HG03039 (cell line): ENCODE data around the gene SH3BP4.

Experiments used
- ATAC-seq: cut with Tn5 transposase; IDR thresholded peaks from one replicate; pipeline ENCODE4 v1.9.1; 2021; ENCODE audit warnings: mild to moderate bottlenecking, moderate library complexity; ENCODE audit not compliant: unreplicated experiment

SH3BP4 gene

DNA sequence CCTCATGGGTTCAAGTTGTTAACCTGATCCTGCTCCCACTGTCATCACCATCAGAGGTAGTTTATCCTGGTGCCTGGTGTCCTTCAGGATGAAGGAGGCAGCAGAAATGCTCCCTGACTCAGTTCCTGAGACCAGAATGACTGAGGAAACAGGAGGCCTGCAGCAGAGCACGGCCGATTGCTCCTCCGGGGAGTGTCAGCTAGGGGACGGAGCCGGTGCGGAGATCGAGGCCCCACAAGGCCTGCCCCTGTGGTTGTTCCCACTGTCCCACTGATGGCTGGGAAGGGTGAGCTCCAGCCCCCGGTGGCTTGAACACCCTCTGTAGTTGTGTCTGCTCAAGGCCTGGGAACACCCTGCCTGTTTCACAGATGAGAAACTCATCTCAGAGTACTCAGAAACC is 45.6 kb downstream of the SH3BP4 start:
- no peak for ATAC-seq

DNA sequence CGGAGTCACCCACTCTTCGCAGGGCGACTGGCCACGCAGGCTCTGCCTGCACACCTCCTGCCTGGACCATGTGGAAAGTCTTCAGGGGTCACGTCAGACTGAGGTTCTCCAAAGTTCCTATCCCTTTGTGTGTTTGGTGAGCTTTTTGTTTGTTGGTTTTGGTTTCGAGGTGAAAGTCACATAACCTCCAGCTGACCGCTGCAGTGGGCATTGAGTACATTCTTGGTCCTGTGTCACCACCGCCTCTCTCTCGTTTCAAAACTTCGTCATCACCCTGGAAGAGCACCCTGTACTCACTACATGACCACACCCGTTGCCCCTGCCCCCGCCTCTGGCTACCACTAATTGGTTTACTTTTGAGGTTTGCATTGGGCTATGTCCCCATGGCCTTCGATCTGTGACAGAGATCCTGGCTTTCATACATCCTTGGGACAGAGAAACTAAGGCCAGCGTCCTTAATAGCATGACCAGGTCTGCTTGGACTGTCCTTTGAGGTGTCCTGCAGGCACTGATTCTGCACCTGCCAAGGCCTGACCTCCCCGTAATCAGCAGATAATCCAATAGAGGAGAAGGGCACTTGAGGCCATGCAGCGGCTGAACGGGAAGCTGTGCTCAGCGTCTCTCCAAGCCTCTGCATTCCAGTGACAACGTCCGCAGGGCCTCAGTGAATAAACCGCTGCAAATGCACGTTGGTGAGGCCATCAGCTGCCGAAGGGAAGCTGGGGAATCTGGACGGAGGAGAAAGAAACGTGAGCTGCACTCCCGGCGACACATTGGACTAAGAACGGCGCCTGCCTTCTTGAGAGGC is 46.8 kb downstream of the SH3BP4 start:
- ATAC-seq, result no peak

DNA sequence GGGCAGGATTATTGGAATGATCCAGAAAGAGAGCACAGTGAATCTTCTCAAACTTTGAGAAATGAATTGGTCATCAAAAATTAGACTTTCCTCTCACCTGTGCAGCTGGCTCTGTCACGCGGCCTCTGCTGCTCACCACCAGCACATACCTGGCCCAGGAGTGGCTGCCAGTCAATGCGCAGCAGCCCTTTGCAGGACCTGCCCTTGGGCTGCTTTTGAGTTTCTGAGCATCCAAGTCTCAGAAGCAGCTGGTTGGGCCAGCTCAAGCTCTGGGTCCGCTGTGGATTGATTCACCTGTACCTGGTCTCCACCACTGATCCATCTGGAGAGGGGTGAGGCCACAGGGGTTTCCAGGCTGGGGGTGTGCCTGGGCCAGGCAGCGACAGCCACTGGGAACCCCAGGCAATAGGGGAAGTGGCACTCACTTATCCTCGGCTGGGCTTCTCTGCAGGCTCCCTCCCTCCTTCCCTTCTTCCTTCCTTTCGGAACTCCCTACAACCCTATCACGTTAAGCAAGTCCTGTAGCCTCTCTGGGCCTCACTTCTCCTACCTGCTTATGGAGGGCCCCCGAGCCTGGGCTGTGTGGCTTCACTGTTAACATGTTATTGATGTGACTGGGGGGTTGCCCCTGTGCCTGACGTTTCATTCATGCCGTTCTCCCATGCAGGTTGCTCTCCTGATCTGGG is 48.1 kb downstream of the SH3BP4 start:
- no peak for ATAC-seq

DNA sequence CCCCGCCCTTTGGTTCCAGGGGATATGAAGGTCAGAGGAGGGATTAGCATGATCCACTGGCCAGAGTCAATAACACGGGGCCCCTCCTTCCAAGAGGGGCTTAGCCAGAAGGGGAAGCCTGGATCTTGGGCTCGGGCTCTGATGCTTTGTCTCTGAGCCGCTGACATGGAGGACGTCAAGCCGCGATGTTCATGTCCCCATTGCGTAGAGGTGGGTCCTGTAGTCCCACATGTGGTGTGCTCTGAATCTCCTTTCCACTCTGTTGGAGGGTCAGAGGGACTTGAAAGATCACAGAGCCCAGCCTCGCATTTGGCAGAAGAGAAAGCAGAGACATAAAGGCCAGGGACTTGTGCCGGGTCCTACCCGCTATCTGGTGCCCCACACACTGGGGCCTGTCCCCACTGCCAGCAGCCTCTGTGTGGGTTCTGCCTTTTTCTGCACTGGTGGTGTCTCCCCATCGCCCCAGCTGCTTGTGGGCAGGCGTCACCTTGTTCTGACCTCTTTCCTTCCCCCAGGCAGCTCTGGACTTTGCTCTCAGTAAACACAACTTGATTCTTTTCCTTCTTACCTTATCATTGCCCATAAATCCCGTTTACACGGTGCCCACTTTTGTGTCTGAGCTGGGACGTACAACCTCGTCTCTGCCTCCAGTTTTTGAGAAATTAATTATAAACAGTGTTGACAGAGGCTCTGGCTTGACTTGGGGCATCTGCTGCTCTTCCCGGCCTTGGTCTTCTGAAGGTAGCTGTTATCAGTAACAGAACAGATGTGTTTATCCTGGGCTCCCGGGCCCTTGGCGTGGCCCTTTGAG is 48.8 kb downstream of the SH3BP4 start:
- ATAC-seq, result no peak

DNA sequence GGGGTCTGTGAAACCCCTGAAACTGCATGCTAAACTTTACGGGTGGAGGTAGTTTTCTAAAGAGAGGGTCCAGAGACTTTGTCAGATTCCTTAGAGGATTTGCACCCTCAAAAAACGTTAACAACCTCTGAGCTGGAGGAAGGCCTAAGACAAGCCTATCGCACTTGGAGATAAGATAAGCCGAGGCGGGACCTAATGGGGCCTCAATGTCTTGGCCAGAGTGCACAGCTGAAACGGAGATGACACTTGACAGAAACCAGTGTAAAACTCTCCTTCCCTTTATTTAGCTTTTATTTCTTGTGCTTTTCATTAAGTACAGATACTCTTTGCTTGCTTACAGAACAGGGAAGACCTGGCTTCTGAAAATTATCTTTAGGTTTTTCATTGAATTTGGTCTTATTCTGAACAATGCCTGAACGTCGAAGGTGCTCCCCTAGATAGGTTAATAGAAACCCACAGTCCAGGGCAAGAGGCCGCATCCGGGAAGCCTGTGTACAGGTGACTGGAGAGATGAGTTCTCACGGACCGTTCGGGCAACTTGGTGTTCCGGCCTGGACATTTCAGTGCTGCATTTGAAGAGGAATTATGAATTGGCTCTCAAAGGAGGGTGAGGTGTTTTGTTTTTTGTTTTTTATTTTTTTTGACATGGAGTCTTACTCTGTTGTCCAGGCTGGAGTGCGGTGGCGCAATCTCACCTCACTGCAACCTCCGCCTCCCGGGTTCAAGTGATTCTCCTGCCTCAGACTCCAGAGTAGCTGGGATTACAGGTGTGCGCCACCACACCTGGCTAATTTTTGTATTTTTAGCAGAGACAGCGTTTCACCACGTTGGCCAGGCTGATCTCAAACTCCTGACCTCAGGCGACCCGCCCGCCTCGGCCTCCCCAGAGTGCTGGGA is 49.7 kb downstream of the SH3BP4 start:
- ATAC-seq, result no peak

DNA sequence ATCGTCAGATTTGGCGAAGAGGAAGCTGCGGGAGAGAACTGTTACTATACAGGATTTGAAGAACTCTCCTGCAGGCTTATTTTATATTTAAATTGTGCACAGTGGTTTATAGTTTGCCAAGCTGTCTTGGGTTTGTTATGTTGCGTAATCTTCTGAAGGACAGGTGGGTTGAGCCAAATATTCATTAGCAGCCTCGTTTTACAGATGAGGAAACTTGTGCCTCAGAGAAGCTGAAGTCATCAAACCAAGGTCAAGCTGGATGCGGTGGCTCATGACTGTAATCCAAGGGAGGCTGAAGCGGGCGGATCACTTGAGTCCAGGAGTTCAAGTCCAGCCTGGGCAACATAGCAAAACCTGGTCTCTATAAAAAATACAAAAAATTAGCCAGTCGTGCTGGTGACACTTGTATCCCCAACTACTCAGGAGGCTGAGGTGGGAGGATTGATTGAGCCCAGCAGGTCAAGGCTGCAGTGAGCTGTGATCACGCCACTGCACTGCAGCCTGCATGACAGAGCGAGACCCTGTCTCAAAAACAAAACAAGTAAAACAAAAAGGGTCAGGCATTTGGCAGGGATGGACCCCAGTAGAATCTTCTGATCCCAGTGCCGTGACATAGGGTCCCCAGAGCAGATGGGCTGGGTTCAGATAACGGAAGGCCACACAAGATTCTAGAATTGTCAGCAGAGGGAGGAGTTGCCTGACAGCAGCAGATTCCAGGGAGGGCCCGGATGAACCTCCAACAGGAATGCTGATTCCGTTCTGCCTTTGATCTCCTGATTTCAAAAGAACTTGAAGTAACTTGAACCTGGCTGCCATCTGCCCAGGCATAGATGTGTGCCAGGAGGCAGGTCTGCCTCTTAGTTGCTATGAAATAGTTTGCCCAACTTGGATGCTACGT is 50.6 kb downstream of the SH3BP4 start:
- no peak for ATAC-seq

DNA sequence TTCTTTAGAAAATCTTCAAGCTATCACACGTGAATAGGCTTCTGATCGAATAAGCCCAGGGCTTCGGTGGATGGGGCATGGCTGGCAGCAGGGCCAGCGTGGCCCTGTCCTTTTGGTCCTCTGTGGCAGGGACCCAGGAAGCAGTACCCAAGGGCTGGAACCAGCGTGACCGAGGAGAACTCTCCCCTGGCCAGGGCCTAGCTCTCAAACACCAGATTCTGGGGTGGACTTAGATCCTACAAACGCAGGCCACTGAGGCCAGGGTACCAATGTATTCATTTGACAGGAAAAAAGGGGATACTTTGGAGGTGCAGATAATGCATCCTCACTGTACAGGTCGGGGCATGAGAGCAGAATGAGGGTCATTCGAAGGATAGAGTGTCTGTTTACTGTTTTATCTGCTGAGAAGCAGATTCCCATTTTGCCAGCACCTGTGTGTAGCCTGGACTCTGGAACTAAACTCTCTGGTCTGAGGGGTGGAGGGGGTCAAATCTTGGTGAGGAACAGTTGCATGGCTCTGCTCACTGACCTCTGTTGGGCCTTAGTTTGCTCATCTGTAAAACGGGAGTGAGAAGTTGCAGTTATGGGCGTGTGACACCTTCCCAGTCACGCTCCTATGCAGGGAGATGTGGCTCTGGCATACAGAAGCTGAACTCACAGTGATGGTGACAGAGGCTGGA is 51.4 kb downstream of the SH3BP4 start:
- ATAC-seq, result no peak

DNA sequence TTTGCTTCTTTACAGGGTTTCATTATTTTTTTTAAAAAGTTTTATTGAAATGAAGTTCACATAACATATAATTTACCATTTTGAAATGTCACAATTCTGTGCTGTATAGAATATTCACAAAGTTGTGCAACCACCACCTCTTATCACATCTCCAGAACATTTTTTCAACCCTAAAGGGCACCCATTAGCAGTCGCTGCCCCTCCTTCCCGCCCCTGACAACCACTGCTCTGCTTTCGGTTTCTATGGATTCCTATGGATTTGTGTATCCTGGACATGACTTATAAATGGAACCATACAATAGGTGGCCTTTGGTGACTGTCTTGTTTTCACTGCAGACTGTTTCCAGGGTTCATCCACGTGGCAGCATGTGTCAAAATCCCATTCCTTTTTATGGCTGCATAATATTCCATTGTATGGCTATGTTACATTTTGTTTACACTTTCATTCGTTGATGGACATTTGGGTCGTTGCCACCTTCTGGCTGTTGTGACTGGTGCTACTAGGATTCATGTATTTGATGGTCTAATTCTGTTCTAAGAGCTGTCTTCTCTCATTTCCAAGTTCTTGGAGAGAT is 52.6 kb downstream of the SH3BP4 start:
- ATAC-seq, result no peak

DNA sequence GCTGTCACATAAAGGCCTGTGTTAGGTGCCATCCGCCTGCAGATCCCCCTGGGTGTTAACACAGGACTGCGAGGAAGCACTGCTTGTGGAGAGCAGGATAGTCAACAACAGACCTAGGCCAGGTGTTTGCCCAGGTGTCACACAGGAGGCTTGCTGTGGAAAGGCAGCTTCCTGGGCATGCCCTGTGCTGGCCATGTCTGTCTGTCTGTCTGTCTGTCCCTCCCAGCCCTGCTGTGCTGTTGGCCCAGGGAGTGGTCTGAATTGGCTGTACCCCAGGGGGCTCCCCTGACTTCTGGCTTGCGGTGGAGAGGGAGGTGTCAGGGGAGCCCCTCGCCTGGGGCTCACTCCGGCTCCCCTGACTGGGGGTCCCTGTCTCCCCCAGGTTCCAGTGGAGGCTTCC is 53.2 kb downstream of the SH3BP4 start:
- no peak for ATAC-seq

DNA sequence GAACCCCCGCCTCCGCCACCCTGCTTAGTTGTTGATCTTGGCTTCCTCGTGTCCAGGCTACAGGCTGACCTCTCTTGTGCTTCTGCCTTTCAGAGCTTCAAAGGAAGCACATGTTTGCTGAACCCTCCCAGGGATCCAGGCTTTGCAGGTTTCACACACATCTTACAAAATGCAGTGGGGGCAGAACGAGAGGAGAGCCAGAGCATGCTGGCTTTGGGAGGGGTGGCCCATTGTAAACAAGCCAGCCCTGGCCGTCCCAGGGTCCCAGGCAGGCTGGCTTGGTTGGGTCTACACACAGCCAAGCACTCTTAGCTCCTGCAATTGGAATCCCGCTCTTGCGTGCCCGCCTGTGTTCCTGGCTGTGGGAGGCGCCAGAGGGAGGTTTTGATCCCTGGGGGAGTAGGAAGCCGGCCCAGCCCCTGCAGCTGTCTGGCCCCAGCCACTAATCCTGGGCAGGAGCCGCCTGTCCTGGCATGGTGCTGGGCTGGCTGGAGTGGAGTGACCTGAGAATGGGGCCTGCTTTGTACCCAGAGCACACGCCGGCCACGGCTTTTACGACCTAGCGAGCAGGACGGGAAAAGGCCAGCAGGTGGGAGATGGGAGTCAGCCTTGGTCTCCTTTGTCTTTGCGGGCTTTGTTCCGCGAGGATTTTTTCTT is 53.9 kb downstream of the SH3BP4 start:
- ATAC-seq, result no peak

DNA sequence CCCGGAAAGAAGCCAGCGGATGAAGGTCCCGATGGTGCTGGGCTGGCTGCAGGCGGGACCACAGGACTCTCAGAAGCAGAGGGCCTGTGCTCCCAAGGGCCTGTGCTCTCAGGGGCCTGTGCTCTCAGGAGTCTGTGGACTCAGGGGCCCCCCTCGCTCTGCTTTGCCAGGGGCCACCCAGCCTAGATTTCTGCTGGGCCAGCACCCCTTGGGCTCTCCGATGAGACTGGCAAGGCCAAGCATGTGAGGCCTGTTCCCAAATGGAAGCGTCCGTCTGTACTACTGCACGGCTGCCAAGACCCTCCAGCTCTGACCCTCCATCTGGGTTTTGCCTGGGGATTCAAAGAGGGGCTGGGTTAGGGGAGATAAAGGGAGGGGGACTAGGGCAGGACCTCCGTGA is 54.6 kb downstream of the SH3BP4 start:
- no peak for ATAC-seq

DNA sequence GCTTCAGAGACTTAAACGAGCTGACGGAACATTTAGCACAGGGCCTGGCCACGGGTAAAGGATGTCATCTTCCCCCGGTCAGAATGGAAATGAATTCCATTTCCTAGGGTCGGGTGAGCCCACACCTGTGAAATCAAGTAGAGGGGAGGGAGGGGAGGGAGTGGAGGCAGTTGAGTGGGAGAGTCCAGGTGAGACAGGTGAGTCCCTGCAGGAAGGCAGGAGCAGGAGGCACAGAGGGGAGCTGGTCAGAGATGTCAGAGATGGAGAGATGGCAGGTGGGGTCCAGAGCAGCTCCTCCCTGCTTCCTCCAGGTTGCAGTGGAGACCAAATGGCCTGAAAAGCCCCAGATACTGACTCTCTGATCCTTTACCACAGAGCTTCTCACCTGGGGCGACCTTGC is 55.2 kb downstream of the SH3BP4 start:
- ATAC-seq, result no peak

DNA sequence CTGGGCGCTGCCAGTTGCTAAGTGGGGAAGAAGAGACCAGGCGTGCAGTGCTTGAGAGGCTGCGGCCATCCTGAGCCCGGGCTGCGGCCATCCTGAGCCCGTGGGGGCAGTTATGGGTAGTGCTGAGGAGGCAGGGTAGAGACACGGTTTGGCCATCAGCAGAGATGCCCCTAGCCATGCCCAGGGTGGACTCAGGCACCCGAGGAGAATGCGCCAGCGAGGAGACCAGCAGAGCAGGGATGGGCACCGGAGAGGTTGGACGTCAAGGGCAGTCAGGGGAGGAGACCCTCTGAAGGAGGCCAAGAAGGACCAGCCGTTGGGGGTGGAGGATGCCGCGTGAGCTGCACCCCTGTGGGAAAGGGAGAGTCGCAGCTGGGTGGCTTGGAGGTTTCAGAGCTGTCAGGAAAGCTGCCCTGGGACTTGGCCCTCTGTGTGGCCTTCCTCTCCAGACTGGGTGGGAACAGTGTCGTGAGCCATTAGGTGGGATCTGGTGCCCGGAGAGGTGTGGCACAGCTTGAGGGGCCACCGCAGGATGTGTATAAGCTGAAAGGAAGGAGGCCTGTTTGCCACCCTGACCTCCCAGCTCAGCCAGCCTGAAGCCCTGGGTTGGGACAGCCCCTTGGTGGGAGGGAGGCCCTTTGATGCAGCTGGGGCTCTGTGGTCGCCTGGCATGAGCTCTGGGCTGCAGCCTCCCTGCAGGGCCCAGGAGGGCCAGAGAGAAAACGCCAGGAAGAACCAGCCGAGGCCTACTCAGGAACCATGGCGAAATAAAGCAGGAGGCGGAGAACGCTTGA is 56.0 kb downstream of the SH3BP4 start:
- ATAC-seq, result no peak

DNA sequence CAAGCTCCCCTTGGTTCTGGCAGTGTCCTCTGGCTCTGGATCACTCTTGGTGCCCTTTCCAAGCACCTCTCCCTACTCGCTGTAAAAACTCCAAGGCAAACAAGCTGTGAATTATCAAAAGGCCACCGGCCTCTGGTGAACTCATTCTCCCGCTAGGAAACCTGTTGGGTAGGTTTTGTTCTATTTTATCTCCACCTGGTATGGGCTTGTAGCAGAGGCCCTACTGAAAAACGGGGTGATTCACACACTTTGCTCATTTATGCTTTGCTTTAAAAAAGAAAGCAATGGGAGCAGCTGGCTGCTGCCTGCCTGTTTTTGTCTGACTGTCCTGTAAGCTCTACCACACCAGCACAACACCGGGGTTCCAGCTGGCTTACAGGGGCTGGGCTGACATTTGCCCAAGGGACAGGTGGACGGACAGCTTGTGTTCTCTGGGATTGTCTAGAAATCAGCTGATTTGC is 56.8 kb downstream of the SH3BP4 start:
- no peak for ATAC-seq

DNA sequence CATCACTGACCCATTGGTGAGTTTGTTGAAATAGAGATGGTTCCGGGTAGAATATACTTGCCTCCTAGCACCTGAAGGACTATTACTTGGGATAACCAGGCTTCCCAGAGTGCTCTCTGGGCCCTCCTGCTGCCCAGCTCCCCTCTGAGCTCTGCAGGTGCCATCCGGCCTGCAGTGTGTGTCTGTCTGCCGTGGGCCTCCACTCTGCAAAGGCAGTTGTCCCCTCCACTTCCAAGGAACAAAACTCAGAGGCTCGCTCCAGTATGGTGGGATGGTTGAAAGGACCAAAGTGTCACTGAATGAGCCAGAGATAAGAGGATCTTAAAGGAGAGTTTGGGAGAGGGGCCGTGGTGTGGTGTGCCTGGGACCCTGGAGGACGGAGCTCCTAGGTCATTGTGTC is 57.3 kb downstream of the SH3BP4 start:
- no peak for ATAC-seq

DNA sequence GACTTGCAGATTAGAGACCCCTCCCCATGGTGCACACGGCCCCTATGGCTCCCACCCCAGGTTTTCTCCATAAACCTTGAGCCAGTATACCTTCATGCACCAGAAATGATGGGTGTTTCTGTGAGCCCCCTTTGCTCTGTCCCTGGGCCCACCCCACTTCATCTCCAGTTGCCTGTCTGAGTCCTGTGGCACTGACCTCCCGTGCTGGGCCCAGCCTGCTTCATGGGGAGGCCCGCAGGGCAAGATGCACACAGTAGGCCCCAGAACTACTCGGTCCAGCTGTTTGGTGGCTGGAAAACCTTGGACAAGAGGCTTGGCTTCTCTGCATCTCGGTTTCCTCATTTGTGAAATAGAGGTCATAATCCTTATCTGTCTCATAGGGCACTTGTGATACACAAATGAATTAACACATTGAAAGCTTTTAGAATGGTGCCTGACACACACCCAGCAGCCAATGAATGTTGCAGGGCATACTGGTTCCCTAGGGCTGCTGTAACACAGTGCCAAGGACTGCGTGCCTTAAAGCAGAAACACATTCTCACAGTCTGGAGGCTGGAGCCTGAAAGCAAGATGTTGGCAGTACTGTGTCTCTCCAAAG is 58.4 kb downstream of the SH3BP4 start:
- ATAC-seq, result no peak

DNA sequence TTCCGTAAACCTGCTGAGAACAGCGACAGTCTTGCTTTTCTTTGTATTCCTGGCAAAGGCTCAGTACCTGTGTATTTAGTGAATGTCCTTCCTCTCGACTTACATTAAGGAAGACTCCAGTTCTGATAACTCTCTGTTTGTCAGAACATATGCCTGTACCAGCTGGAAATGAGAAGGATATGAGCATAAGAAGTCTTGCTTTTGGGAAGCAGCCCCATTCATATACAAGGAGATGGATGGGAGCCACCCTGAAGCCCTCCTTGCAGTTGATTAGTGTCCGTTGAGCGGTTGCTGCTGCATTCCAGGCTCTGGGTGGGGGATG is 59.8 kb downstream of the SH3BP4 start:
- no peak for ATAC-seq
